HepG2 (cell line): ENCODE results near the gene ZFPM1. TPM values are rescaled to one million over a fixed set of nuclear protein-coding genes. Genes with fewer than 3 reads are reported as not detected.

Source experiments
- ATAC-seq: fragments of 200-7000 bp; cut with Tn5 transposase; 3 replicates; pipeline ENCODE4 v1.9.1; 2020; ENCODE audit warnings: mild to moderate bottlenecking, moderate library complexity
- BruUV-seq: library from RNA; stranded (reverse); fragments of 400-500 nt; replicated peaks from 2 replicates; lab custom pipeline; 2021; lab: Mats Ljungman, UMichigan
- CTCF ChIA-PET: fragments of 300-600 bp; formaldehyde crosslinking; extraction: SDS; loops from one replicate; lab custom pipeline; 2021; ENCODE audit warnings: low total read pairs, inconsistent platforms, low intra/inter-chr PET ratio; lab: Yijun Ruan, JAX
- POLR2A ChIA-PET: fragments of 350-600 bp; sonication (Branson Sonifier 250); formaldehyde crosslinking; loops from one replicate; lab custom pipeline; 2020; ENCODE audit warnings: antibody characterized with exemption, inconsistent platforms; lab: Yijun Ruan, JAX
- DNase-seq: peaks from one replicate; pipeline ENCODE4 v3.0.0-alpha.2; 2015; ENCODE audit warnings: low spot score
- FAIRE-seq: peaks from 3 replicates; lab custom pipeline; 2011; peaks lifted over from hg19 to GRCh38; lab: Jason Lieb, UNC
- H2AFZ ChIP-seq: one replicate; pipeline ENCODE4 v1.6.1; 2011; ENCODE audit warnings: low read length, inconsistent platforms
- H3K27ac ChIP-seq: fragments of 300-600 bp; 3 replicates; pipeline ENCODE4 v1.8.0; 2011; ENCODE audit warnings: mixed run types, mild to moderate bottlenecking, mixed read lengths, low read length, inconsistent platforms; ENCODE audit not compliant: insufficient read depth; ENCODE audit errors: extremely low read length
- H3K27me3 ChIP-seq, 2 experiments: fragments of 200-600 bp in 1 of 2; 2 replicates in 1 of 2; 3 replicates in 1 of 2; pipeline versions ENCODE4 v1.6.0 to v1.8.0; 2011; ENCODE audit warnings: low read length in 2 of 2, mild to moderate bottlenecking in 2 of 2, moderate library complexity in 2 of 2, inconsistent platforms in 1 of 2; ENCODE audit not compliant: insufficient read depth in 2 of 2, control insufficient read depth in 1 of 2
- H3K36me3 ChIP-seq, 2 experiments: fragments of 200-600 bp in 1 of 2; replicated peaks in 1 of 2; 2 replicates in 1 of 2; 3 replicates in 1 of 2; pipeline versions ENCODE4 v1.5.1 to v1.8.0; 2011; ENCODE audit warnings: low read length in 2 of 2, inconsistent platforms in 1 of 2; ENCODE audit not compliant: insufficient read depth in 2 of 2, control insufficient read depth in 1 of 2
- H3K4me1 ChIP-seq: 2 replicates; pipeline ENCODE4 v1.5.1; 2012; ENCODE audit warnings: low read length, inconsistent platforms; ENCODE audit not compliant: insufficient read depth
- H3K4me2 ChIP-seq: 2 replicates; pipeline ENCODE4 v1.6.0; 2011; ENCODE audit warnings: low read depth, low read length, inconsistent platforms
- H3K4me3 ChIP-seq, 3 experiments: fragments of 200-600 bp in 1 of 3; sonication (generic), shearing (Covaris generic) in 1 of 3; replicated peaks in 1 of 3; 2 replicates each; pipeline ENCODE4 v1.5.1; 2011 to 2016; ENCODE audit warnings: low read length in 3 of 3, inconsistent platforms in 2 of 3, low read depth in 2 of 3, mild to moderate bottlenecking in 2 of 3, control low read depth in 1 of 3, mixed read lengths in 1 of 3; ENCODE audit not compliant: insufficient read depth in 1 of 3
- H3K79me2 ChIP-seq: one replicate; pipeline ENCODE4 v1.6.1; 2011; ENCODE audit warnings: low read length, inconsistent platforms; ENCODE audit not compliant: insufficient read depth
- H3K9ac ChIP-seq: 2 replicates; pipeline ENCODE4 v1.6.0; 2011; ENCODE audit warnings: mild to moderate bottlenecking, low read depth, low read length, inconsistent platforms; ENCODE audit not compliant: insufficient read depth
- H3K9me3 ChIP-seq: 2 replicates; pipeline ENCODE4 v1.5.1; 2012; ENCODE audit warnings: mild to moderate bottlenecking, low read length
- H4K20me1 ChIP-seq: 2 replicates; pipeline ENCODE4 v1.6.0; 2011; ENCODE audit warnings: inconsistent platforms, mild to moderate bottlenecking, low read length, moderate library complexity; ENCODE audit not compliant: insufficient read depth
- NAIF1 ChIP-seq: sonication (generic); formaldehyde crosslinking; IDR thresholded peaks from 2 replicates; pipeline ENCODE4 v1.5.0; 2020; ENCODE audit warnings: mild to moderate bottlenecking, missing genetic modification reagents, borderline replicate concordance
- NFE2L2 ChIP-seq: fragments of 150-350 bp; IDR thresholded peaks from 2 replicates; pipeline ENCODE4 v1.6.1; 2014; ENCODE audit warnings: low read length
- PAXIP1 ChIP-seq: sonication (generic); formaldehyde crosslinking; conservative IDR thresholded peaks from 2 replicates; pipeline ENCODE4 v1.4.0; 2020; ENCODE audit warnings: mild to moderate bottlenecking, missing genetic modification reagents, moderate library complexity
- SKI ChIP-seq: fragments of 450-650 bp; IDR thresholded peaks from one replicate; pipeline ENCODE4 v1.6.1; 2018; ENCODE audit warnings: mild to moderate bottlenecking; ENCODE audit not compliant: partially characterized antibody
- TGIF2 ChIP-seq: IDR thresholded peaks from 2 replicates; pipeline ENCODE4 v1.6.1; 2016; ENCODE audit warnings: control low read depth, missing compliant biosample characterization
- WIZ ChIP-seq: sonication (generic); formaldehyde crosslinking; IDR thresholded peaks from 2 replicates; pipeline ENCODE4 v1.5.1; 2020; ENCODE audit warnings: mild to moderate bottlenecking, missing genetic modification reagents
- ZFP36 ChIP-seq: fragments of 150-350 bp; IDR thresholded peaks from 2 replicates; pipeline ENCODE4 v1.6.1; 2018; ENCODE audit warnings: borderline replicate concordance, low read length, low read depth; ENCODE audit not compliant: partially characterized antibody
- ZNF281 ChIP-seq: sonication (generic); formaldehyde crosslinking; IDR thresholded peaks from 2 replicates; pipeline ENCODE4 v1.4.0; 2020; ENCODE audit warnings: missing genetic modification reagents, borderline replicate concordance
- ZNF678 ChIP-seq: sonication (generic); formaldehyde crosslinking; IDR thresholded peaks from 2 replicates; pipeline ENCODE4 v1.4.0; 2020; ENCODE audit warnings: mild to moderate bottlenecking, missing genetic modification reagents
- ZNF747 ChIP-seq: sonication (generic); formaldehyde crosslinking; IDR thresholded peaks from 2 replicates; pipeline ENCODE4 v1.8.1; 2023; ENCODE audit warnings: missing genetic modification reagents, mild to moderate bottlenecking, borderline replicate concordance
- WGBS: methylation state at CpG from one replicate; pipeline ENCODE4 v1.1.6; 2017; ENCODE audit warnings: low lambda C conversion rate; 5-methylcytosine and 5-hydroxymethylcytosine counted together
- in situ Hi-C: cut with HindIII; loops from 2 replicates; pipeline ENCODE4 v1.10.0; 2017; ENCODE audit warnings: low pct_unique_long_range_greater_than_20kb; ENCODE audit not compliant: extremely low pct_ligation_motif_present
- intact Hi-C: fragments of 100-400 bp; cut with micrococcal nuclease; formaldehyde crosslinking; loops from one replicate; pipeline ENCODE4 v1.10.0; 2022; ENCODE audit not compliant: unreplicated experiment
- polyA plus RNA-seq, 8 experiments: library from polyadenylated mRNA; depleted of rRNA in 3 of 8; stranded (reverse) in 7 of 8; unstranded in 1 of 8; fragments of >200 nt; fragmentation: Illumina TruSeq in 4 of 8; extraction: Trizol in 4 of 8; gene quantifications; 2 replicates each; pipeline versions ENCODE4 v1.2.1 to v1.2.3, GENCODE V29; 2011 to 2016; ENCODE audit warnings: low read depth in 4 of 8, missing spikeins in 1 of 8, mixed read lengths in 1 of 8; ENCODE audit not compliant: insufficient read depth in 1 of 8
- total RNA-seq, 5 experiments: library from RNA; depleted of rRNA; stranded (reverse); fragments of >200 nt; fragmentation: Illumina TruSeq; extraction: Trizol; gene quantifications; 2 replicates each; pipeline ENCODE4 v1.2.3, GENCODE V29; 2016; ENCODE audit warnings: low read depth in 1 of 5

Gene ZFPM1
- total and polyA plus RNA-seq, 2 of the 13 experiments (the other 11 are each of a cell fraction or from before 2014, with no cell fraction given): 1.3 to 3.8 TPM

- no peaks in the 10 kb centered on the region; the same call in 1 of the 2 replicates for H4K20me1 ChIP-seq
- intact Hi-C loops (no loop called here), in situ Hi-C loops (no loop called here)
- H3K4me2 ChIP-seq: no peak overlapping the region
- no peak overlapping the region for H3K27ac ChIP-seq
- H3K9me3 ChIP-seq: peaks cover 20% of the 10 kb centered on the region
- DNase-seq (no peak), ATAC-seq (no peak), FAIRE-seq (no peak)
- no peaks in the 10 kb centered on the region for H3K4me1 ChIP-seq
- ChIA-PET CTCF (no interaction called here), POLR2A (no interaction called here)
- no peak overlapping the region for H3K9ac ChIP-seq
- no peak overlapping the region for H3K4me3 ChIP-seq
- H3K79me2 ChIP-seq: no peaks in the 10 kb centered on the region
- no peak for TF ChIP-seq NAIF1 (CRISPR knock-in tag)
- no peak for TF ChIP-seq WIZ
- no peak for TF ChIP-seq NFE2L2
- TF ChIP-seq ZNF281: no peak
- TF ChIP-seq ZFP36: no peak
- no peak for TF ChIP-seq TGIF2 (CRISPR knock-in tag)
- no peak for TF ChIP-seq ZNF747
- TF ChIP-seq PAXIP1 (CRISPR knock-in tag): no peak
- no peak for TF ChIP-seq SKI
- TF ChIP-seq ZNF678 (CRISPR knock-in tag): no peak
- no TSS peak for BruUV-seq
- 42% methylated on average over 11 of the region's 15 CpGs for WGBS
- H3K36me3 ChIP-seq: no peaks in the 10 kb centered on the region
- peaks cover 15 to 61% of the 10 kb centered on the region in 2 experiments; a peak in 4 of 5 replicates for H3K27me3 ChIP-seq
- H2AFZ ChIP-seq: no peak overlapping the region
Measured at GRCh38 chr16:88541831-88542616, 88.9 kb downstream of the ZFPM1 start.
